PFSK-1 (cell line): ENCODE measurements around the gene ZFAND6.

ENCODE experiments used
- POLR2AphosphoS5 ChIP-seq: IDR thresholded peaks from 2 replicates; pipeline ENCODE4 v1.6.1; 2012; ENCODE audit warnings: low read depth, mild to moderate bottlenecking, control low read depth, low read length, moderate library complexity
- TAF1 ChIP-seq: IDR thresholded peaks from 2 replicates; pipeline ENCODE4 v1.6.1; 2012; ENCODE audit warnings: low read length, control low read depth, borderline replicate concordance; ENCODE audit not compliant: insufficient read depth

DNA sequence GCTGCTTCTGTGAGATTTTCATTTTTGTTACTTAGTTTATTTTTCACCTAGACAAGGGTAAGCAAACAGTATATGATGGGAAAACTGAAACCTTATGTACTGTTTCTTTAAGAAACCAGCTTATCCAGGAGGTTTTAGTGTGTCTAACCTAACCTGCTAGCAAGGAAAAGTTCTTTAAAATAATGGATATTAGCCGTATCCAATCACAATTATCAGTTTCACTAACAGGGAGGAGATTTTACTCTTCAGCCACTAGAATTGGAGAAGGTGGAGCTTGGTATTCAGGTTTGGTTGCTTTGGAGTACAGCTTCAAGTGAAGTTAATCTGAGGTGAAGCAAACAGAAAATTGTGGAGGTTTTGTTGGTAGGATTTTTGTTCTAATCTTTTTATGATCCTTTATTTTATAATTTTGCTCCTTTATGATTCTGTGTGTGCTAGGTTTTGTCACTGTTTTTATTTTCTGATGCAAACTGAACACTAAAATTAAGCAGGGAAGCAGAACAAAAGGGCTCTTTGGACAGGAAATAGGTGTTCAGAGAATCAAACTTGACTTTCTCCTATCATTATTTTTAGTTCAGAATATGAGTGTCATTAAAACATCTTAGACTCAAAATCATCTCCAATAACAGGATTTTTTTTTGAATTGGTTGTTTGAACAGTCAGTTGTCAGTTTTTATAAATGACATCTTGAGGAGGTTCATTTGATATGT is 13.0 kb downstream of the ZFAND6 start:
- TF ChIP-seq TAF1 (no peak), POLR2AphosphoS5 (peak; percentile 55; the same call in 1 of the 2 replicates)
